HG02981 (cell line): Measurements from ENCODE around the gene RHBDL1.

Experiments used
- ATAC-seq: cut with Tn5 transposase; IDR thresholded peaks from one replicate; pipeline ENCODE4 v1.9.1; 2021; ENCODE audit warnings: mild to moderate bottlenecking, moderate library complexity; ENCODE audit not compliant: unreplicated experiment

RHBDL1 gene

GRCh38 chr16:672371-672770 is 3.1 kb upstream of the RHBDL1 start:
- no peak for ATAC-seq

GRCh38 chr16:672851-673250 is 2.6 kb upstream of the RHBDL1 start:
- ATAC-seq, result no peak

GRCh38 chr16:673399-673991 is 2.0 kb upstream of the RHBDL1 start:
- ATAC-seq, result no peak

DNA sequence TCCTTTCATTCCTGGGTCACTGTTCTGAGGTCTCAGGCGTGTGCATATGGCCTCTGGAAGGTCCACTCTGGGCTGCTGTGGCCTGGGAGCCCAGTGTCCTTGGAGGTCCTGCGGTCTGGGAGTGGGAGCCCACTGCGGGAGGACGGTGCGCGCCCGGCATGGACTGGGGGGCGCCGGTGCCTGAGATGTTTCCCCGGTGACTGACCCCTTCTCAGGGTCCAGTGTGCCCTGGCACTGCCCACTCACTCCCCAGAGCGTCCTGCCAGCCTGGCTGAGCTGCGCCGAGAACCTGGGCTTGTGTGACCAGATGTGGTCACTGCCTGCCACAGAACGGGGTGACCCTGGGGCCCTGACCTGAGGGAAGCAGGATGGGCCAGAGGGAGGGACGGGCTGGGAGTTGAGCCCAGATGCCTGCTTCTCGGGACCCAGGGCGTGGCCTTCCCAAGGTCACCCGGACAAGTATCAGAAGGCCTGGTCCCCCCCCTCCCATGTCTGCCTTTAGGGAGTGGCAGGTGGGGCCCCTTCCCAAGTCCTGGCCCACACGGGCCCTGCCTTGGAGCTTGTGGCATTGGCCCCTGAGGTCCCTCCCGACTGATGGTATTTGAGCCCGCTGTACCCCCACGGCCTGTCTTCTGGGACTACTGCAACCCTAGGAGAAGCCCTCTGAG is 1.1 kb upstream of the RHBDL1 start:
- ATAC-seq, result no peak

DNA sequence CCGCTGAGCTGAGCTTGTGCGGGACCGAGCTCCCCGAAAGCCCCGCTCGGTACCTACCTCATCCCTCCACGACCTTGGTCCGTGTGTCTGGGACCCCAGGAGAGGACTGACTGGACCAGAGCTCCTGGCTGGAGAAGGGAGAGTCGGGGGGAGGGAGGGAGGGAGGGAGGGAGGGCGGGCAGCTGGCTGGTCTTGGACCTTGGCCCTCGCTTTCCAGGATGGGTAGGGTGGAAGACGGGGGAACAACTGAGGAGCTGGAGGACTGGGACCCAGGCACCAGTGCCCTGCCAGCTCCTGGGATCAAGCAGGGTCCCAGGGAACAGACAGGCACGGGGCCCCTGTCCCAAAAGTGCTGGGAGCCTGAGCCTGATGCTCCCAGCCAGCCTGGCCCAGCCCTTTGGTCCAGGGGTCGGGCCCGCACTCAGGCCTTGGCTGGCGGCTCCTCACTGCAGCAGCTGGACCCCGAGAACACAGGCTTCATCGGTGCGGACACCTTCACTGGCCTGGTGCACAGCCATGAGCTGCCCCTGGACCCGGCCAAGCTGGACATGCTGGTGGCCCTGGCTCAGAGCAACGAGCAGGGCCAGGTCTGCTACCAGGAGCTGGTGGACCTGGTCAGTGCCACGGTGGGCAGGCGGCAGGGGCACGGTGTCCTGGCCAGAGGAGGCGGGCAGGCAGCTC is 553 bp downstream of the RHBDL1 start:
- no peak for ATAC-seq

- no peak for ATAC-seq
Observed at GRCh38 chr16:676565-676902, 1.1 kb downstream of the RHBDL1 start.

GRCh38 chr16:676913-677312 is 1.4 kb downstream of the RHBDL1 start:
- ATAC-seq, result no peak

- no peak for ATAC-seq
Observed at GRCh38 chr16:677316-678190, 2.1 kb downstream of the RHBDL1 start.

GRCh38 chr16:678209-678857 is 2.9 kb downstream of the RHBDL1 start:
- ATAC-seq, result no peak

DNA sequence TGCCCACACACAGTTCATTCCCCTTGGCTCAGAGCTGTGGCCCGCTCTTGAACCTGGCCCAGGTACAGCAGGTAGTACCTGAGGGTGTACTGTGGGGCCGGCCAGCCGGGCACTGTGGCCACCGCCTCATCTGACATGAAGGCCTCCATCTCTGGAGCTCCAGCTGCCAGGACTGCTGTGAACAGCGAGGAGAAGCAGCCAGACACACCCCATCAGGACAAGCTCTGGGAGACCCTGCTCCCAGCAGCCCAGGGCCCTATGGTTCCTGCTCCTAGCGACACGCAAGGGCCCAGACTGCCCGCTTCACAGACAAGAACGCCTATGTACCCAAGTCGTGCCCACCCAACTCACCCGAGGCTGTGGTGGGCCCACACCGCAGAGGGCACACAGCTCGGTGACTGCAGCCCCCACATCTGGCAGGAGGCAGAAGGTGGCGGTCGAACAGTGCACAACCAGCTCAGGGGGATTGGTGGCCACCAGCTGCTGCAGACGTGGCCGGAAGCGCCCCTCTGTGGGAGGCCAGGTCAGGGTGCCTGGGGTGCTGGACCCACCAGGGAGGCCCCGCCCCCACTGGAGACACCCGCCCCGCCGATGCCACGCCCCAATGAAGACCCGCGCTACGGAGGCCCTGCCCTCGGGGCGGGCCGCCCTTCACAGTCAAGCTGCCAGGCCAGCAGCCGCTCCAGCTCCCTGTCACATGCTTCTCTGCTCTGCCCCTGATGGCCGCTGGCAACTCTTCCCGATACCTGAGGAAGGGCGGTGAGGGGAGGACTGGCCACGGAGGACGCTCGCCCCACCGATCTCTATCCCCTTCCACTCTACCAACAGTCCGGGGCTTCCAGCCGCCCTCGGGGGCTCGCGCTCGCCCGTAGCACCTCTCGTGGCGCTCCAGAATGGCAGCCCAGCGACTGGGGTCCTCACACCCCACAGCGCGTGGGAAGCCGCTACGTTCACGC is 3.7 kb downstream of the RHBDL1 start:
- peak; percentile 1 for ATAC-seq

GRCh38 chr16:679814-680624 is 4.5 kb downstream of the RHBDL1 start, which contains the start of gene STUB1:
Gene STUB1, plus strand, starts transcription at chr16:680410. Its CDS starts 116 bp downstream, at chr16:680526.
- peak; percentile 33 for ATAC-seq

- no peak for ATAC-seq
Observed at GRCh38 chr16:680625-680945, 5.1 kb downstream of the RHBDL1 start.

DNA sequence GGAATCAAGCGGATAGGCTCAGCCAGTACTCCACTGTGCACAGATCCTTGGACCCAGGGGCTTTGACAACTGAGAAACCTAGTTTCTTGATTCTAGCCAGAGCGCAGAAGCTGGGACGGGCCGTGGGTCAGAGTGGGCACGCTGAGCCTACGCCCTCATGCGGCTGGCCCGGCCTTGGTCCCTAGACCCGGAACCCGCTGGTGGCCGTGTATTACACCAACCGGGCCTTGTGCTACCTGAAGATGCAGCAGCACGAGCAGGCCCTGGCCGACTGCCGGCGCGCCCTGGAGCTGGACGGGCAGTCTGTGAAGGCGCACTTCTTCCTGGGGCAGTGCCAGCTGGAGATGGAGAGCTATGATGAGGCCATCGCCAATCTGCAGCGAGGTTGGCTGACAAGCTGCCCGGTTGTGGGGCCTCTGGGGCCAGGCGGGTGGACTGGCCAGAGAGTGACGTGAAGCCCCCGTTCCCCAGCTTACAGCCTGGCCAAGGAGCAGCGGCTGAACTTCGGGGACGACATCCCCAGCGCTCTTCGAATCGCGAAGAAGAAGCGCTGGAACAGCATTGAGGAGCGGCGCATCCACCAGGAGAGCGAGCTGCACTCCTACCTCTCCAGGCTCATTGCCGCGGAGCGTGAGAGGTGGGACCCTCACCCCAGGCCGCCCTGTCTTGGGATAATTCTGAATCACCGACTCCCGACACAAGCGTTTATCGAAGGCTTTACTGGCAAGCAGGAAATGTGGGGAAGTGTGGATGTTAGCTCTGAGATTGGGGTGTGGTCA is 5.7 kb downstream of the RHBDL1 start:
- ATAC-seq, result no peak

DNA sequence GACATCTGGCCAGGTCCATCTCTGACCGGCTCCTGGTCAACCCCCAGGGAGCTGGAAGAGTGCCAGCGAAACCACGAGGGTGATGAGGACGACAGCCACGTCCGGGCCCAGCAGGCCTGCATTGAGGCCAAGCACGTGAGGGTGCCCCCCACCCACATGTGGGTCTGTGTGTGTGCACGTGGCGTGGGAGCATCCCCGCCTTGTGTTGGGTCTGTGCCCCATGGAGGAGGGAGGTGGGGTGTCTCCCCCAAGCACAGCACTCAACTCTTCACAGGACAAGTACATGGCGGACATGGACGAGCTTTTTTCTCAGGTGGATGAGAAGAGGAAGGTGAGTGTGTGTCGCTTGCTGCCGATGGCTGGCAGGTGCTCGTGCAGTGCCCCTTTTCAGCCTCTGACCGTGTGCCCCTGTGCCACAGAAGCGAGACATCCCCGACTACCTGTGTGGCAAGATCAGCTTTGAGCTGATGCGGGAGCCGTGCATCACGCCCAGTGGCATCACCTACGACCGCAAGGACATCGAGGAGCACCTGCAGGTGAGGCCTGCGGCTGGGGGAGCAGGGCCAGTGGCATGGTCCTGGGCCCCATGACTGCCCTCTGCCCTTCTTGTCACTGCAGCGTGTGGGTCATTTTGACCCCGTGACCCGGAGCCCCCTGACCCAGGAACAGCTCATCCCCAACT is 6.4 kb downstream of the RHBDL1 start:
- ATAC-seq, result no peak

- ATAC-seq, result no peak
Observed at GRCh38 chr16:682493-683395, 7.3 kb downstream of the RHBDL1 start.

- no peak for ATAC-seq
Observed at GRCh38 chr16:683396-684070, 8.1 kb downstream of the RHBDL1 start.
